GM13976 (cell line): Measurements from ENCODE around the gene PCNP.
A peak's percentile ranks its signal among the peaks of the same experiment; 100 is the strongest.

Source experiments
- DNase-seq: peaks from one replicate; pipeline ENCODE4 v3.0.0; 2012; ENCODE audit warnings: low spot score
- in situ Hi-C: fragments of 300-500 bp; cut with MboI; formaldehyde crosslinking; loops from one replicate; pipeline ENCODE4 v1.12.0; 2022; ENCODE audit warnings: low sequenced_read_pairs, mixed read lengths, inconsistent platforms; ENCODE audit not compliant: unreplicated experiment
- TF ChIP-seq, protein P1 (sequence below): IDR thresholded peaks from 2 replicates; pipeline ENCODE4 v1.5.1; 2012; ENCODE audit warnings: borderline replicate concordance, mild to moderate bottlenecking; ENCODE audit not compliant: insufficient read depth; ENCODE audit errors: extremely low read depth, missing control alignments, control extremely low read depth

The PCNP gene, protein sequence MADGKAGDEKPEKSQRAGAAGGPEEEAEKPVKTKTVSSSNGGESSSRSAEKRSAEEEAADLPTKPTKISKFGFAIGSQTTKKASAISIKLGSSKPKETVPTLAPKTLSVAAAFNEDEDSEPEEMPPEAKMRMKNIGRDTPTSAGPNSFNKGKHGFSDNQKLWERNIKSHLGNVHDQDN

DNA sequence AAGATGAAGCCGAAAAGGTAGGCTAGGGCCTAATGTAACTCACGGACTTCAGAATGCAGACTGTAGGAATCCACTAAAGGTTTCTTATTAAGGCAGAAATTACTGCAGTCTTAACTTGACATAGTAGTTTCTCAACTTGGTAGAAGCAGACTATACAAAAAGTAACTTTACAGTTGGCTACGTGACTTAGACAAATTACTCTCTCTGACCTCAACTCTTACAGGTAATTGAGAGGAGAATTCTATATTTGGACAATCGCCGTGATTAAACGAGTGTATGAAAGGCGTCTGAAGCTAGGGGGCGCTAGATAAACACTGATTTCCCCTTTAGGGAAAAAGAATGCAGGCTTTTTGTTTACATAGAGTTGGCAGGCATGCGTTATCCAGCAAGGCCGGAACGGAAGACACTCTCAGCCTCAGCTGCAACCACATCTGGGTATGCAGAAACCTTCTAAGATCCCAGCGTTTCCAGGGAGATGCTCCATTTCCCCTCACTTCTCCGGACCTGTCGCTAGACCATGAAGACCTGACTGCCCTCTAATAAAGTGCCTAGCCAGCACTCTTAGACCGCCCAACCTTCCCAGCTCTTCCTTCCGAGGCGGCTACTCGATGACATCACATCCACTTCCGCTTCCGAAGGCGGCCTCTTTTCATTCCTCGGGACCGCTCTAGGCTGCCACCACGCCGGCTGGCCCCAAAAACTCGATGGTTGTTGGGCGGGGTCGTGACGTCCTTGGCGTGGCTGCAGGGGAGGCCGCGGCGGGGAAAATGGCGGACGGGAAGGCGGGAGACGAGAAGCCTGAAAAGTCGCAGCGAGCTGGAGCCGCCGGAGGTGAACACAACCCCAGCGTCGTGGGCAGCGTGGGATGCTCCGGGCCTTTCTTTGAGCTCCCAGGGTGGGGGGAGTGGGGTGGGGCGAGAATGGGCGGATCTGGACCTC, at the start of gene PCNP:
Gene PCNP, plus strand, starts transcription at position 732 of the 939 bp plus-strand sequence. Its CDS starts 36 bp downstream, at position 768.
- in situ Hi-C loops, result no loop called here
- TF ChIP-seq, protein P1, sequence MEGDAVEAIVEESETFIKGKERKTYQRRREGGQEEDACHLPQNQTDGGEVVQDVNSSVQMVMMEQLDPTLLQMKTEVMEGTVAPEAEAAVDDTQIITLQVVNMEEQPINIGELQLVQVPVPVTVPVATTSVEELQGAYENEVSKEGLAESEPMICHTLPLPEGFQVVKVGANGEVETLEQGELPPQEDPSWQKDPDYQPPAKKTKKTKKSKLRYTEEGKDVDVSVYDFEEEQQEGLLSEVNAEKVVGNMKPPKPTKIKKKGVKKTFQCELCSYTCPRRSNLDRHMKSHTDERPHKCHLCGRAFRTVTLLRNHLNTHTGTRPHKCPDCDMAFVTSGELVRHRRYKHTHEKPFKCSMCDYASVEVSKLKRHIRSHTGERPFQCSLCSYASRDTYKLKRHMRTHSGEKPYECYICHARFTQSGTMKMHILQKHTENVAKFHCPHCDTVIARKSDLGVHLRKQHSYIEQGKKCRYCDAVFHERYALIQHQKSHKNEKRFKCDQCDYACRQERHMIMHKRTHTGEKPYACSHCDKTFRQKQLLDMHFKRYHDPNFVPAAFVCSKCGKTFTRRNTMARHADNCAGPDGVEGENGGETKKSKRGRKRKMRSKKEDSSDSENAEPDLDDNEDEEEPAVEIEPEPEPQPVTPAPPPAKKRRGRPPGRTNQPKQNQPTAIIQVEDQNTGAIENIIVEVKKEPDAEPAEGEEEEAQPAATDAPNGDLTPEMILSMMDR, result peak; percentile 54
- DNase-seq, result peak; percentile 94

GRCh38 chr3:101527441-101527840, 46.5 kb upstream of the PCNP start:
- no peak for DNase-seq
- TF ChIP-seq, protein P1, result no peak
- in situ Hi-C loops, result no loop called here

DNA sequence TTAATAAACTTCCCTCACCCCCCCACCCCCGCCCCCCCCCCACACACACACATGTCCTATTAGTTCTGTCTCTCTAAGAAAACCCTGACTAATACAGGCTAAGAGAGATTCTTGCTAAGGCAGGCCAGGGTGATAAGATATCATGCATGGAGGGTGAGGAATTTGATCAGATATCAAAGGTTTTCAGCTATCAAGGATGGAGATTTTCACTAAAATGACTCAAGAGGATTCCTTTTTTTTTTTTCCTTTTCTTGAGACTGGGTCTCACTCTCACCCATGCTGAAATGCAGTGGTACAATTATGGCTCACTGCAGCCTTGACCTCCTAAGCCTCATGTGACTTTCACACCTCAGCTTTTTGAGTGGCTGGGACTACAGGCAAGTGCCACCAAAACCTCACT, 46.1 kb upstream of the PCNP start:
- TF ChIP-seq, protein P1, result no peak
- DNase-seq, result no peak
- in situ Hi-C loops, result no loop called here

- TF ChIP-seq, protein P1, result no peak
- DNase-seq, result no peak
- in situ Hi-C loops, result no loop called here
Observed at GRCh38 chr3:101529816-101530685, 43.9 kb upstream of the PCNP start.

DNA sequence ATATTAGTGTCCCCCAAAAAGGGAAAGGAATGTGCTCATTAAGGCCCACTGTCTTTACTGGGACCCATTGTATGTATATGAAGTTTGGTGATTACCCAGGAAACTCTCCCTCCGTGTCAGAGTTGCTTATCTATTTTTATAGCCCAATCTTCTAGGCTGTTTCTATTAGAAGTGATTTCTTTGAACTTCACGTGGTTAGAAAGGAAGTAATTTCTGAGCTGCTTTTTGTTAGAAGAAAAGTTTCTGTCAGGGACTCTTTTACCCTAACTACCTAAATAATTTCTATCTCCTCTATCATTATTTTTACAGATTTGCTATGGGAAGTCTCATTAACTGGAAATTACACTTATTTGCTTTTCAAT, 43.3 kb upstream of the PCNP start:
- TF ChIP-seq, protein P1, result no peak
- in situ Hi-C loops, result no loop called here
- no peak for DNase-seq

DNA sequence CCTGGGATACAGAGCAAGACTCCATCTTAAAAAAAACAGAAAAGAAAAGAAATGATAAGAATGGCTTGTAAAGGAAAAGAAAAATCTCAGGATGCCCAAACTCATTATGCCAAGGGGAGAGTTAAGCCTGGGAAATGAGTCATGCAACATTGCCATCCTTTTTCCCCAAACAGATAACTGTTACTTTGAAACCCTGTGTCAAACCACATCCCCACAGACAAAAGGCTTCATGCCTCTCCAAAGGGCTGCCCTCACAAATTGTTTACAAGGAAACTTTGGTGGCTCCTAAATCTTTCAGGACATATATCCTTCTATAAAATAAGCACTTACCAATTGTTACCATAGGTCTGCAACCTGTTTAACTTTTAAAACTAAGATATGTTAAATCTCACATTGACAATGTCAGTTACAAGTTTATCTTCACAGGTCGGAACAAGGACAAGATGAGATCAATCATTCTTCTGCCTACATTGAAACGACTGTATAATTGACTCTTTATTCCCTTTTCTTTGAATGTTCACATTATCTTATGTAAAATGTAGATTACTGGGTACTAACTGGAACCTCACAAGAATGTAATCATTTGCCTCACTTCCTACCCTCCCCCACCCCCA, 42.4 kb upstream of the PCNP start:
- in situ Hi-C loops, result no loop called here
- DNase-seq, result no peak
- TF ChIP-seq, protein P1, result no peak
